Adrenal gland (tissue), 12 donors: ENCODE measurements around the gene ABLIM2. TPM values are rescaled to one million over a fixed set of nuclear protein-coding genes. Genes with fewer than 3 reads are reported as not detected.

ENCODE experiments used
- DNase-seq, 7 donors: peaks; one replicate each; pipeline ENCODE4 v3.0.0-alpha.2; 2019 to 2020
- H3K27ac ChIP-seq, 5 donors: fragments of 200-600 bp; sonication (generic) in 4 of 5; 1 replicate in 3 of 5; 2 replicates in 2 of 5; pipeline versions ENCODE4 v1.5.1 to v1.8.0; 2016 to 2020; ENCODE audit warnings: mild to moderate bottlenecking in 1 of 5
- H3K27me3 ChIP-seq: fragments of 200-600 bp; 2 replicates; pipeline ENCODE4 v1.8.0; 2021
- H3K36me3 ChIP-seq, 2 donors: fragments of 200-600 bp; replicated peaks in 1 of 2; 1 replicate in 1 of 2; 2 replicates in 1 of 2; pipeline versions ENCODE4 v1.5.1 to v1.8.0; 2018 to 2022
- H3K4me1 ChIP-seq, 2 donors: fragments of 200-600 bp; replicated peaks in 1 of 2; 1 replicate in 1 of 2; 2 replicates in 1 of 2; pipeline versions ENCODE4 v1.5.1 to v1.8.0; 2018 to 2021
- H3K4me3 ChIP-seq, 4 donors: fragments of 200-600 bp; sonication (generic) in 3 of 4; one replicate each; pipeline ENCODE4 v1.5.1; 2016 to 2018
- H3K9me3 ChIP-seq, 3 donors: fragments of 200-600 bp; sonication (generic) in 1 of 3; replicated peaks in 1 of 3; 1 replicate in 2 of 3; 2 replicates in 1 of 3; pipeline versions ENCODE4 v1.5.1 to v1.8.0; 2016 to 2021
- CTCF ChIP-seq, 6 experiments: fragments of 450-650 bp in 4 of 6; fragments of 200-600 bp in 2 of 6; sonication (generic) in 1 of 6; IDR thresholded peaks; 1 replicate in 5 of 6; 2 replicates in 1 of 6; pipeline versions ENCODE4 v1.5.1 to v1.8.0; 2016 to 2021; ENCODE audit warnings: antibody characterized with exemption in 6 of 6, mild to moderate bottlenecking in 2 of 6, moderate library complexity in 1 of 6
- POLR2A ChIP-seq, 2 donors: fragments of 450-650 bp; IDR thresholded peaks; one replicate each; pipeline ENCODE4 v1.6.1; 2017; ENCODE audit warnings: antibody characterized with exemption in 2 of 2, mild to moderate bottlenecking in 2 of 2, moderate library complexity in 1 of 2
- WGBS, 4 donors: extraction: QIAGEN DNeasy Blood & Tissue Kit in 2 of 4; methylation state at CpG; one replicate each; pipeline versions ENCODE4 v1.1.5 to v1.1.7; 2013 to 2017; 5-methylcytosine and 5-hydroxymethylcytosine counted together
- intact Hi-C, 2 donors: fragments of 100-400 bp; cut with DNase I; formaldehyde crosslinking; loops; one replicate each; pipeline versions ENCODE4 v1.14.1 to v1.15.0; 2022 to 2023
- polyA plus RNA-seq, 3 donors: library from polyadenylated mRNA; stranded (reverse); fragments of 200-250 nt in 2 of 3; fragments of 350-450 nt in 1 of 3; fragmentation: Illumina TruSeq in 1 of 3; extraction: RNeasy Lipid Tissue Mini Kit (QIAGEN cat#74804) in 1 of 3; gene quantifications; one replicate each; pipeline ENCODE4 v1.2.3, GENCODE V29; 2013 to 2014
- total RNA-seq, 9 donors: library from RNA; depleted of rRNA in 4 of 9; stranded (reverse); fragments of >200 nt in 4 of 9; fragments of 120-200 nt in 1 of 9; fragmentation: NEBNext Ultra II Directional in 1 of 9; extraction: Animal tissue kit (Norgen Biotek cat#: 25700) in 1 of 9; gene quantifications; one replicate each; pipeline versions ENCODE4 v1.1.0 to v1.2.4, GENCODE V29; 2013 to 2023
- donor health status: healthy with polysubstance abuse.
- donor health status: Bipolar disorder and iron deficiency.
- donor health status: DM: yes; HTN: yes; CAD: no.
- donor health status: DM: no; HTN: no; CAD: no.
- donor health status: DM: no; HTN: no; CAD: no.
- donor health status: DM: yes; HTN: yes; CAD: no.

Gene ABLIM2
- total and polyA plus RNA-seq, 12 donors, result 5.8 to 31.2 (median 14.6) TPM

- no peaks in the 10 kb centered on the region for H3K4me1 ChIP-seq
- H3K27ac ChIP-seq, result no peak overlapping the region
- intact Hi-C loops, result no loop called here
- no peaks in the 10 kb centered on the region for H3K9me3 ChIP-seq
- TF ChIP-seq POLR2A (IDR thresholded peaks at IDR 0.05) (no peak), CTCF (IDR thresholded peaks at IDR 0.05) (no peak)
- no peaks in the 10 kb centered on the region for H3K36me3 ChIP-seq
- no peak for DNase-seq
- no peaks in the 10 kb centered on the region for H3K27me3 ChIP-seq
- no peak overlapping the region for H3K4me3 ChIP-seq
- 81 to 91% (median 83%) methylated on average over 4 to 5 of the region's 5 CpGs for WGBS, 4 donors
Observed at GRCh38 chr4:8080754-8081065, 77.9 kb downstream of the ABLIM2 start.

GRCh38 chr4:8079916-8080753, 78.5 kb downstream of the ABLIM2 start:
- intact Hi-C loops, result no loop called here
- 74 to 79% (median 76%) methylated on average over 18 to 21 of the region's 21 CpGs for WGBS, 4 donors
- TF ChIP-seq POLR2A (IDR thresholded peaks at IDR 0.05) (no peak), CTCF (IDR thresholded peaks at IDR 0.05) (no peak)

GRCh38 chr4:8079031-8079885, 79.4 kb downstream of the ABLIM2 start:
- intact Hi-C loops, result no loop called here
- no peak overlapping the region for H3K4me3 ChIP-seq
- peak in 3 of 7 donors; percentile 31 to 77 (median 34) for DNase-seq
- H3K36me3 ChIP-seq, result no peaks in the 10 kb centered on the region
- no peaks in the 10 kb centered on the region for H3K27me3 ChIP-seq
- no peak for TF ChIP-seq POLR2A (IDR thresholded peaks at IDR 0.05)
- no peak for TF ChIP-seq CTCF (IDR thresholded peaks at IDR 0.05)
- H3K27ac ChIP-seq, result peak overlapping the region in 1 of 5 donors; percentile 29
- H3K9me3 ChIP-seq, result no peaks in the 10 kb centered on the region
- no peaks in the 10 kb centered on the region for H3K4me1 ChIP-seq
- 62 to 67% (median 65%) methylated on average over 28 to 32 of the region's 32 CpGs for WGBS, 4 donors

More at GRCh38 chr4:8079916-8080753, 78.5 kb downstream of the ABLIM2 start:
- DNase-seq, result no peak
- H3K36me3 ChIP-seq, result no peaks in the 10 kb centered on the region
- no peak overlapping the region for H3K4me3 ChIP-seq
- H3K27me3 ChIP-seq, result no peaks in the 10 kb centered on the region
- no peaks in the 10 kb centered on the region for H3K4me1 ChIP-seq
- H3K9me3 ChIP-seq, result no peaks in the 10 kb centered on the region
- no peak overlapping the region for H3K27ac ChIP-seq

GRCh38 chr4:8078610-8079015, 80.0 kb downstream of the ABLIM2 start:
- Histone ChIP-seq H3K4me1 (no peaks in the 10 kb centered on the region), H3K9me3 (no peaks in the 10 kb centered on the region), H3K27me3 (no peaks in the 10 kb centered on the region), H3K36me3 (no peaks in the 10 kb centered on the region), H3K27ac (peak overlapping the region in 1 of 5 donors; percentile 29), H3K4me3 (no peak overlapping the region)
- WGBS, 4 donors, result 77 to 90% (median 79%) methylated on average over 3 to 8 of the region's 8 CpGs
- DNase-seq, result no peak
- intact Hi-C loops, result no loop called here
- TF ChIP-seq POLR2A (IDR thresholded peaks at IDR 0.05), result no peak
- no peak for TF ChIP-seq CTCF (IDR thresholded peaks at IDR 0.05)
